MM.1S (cell line): Measurements from ENCODE around the gene RASL11B.

Experiments used
- CTCF ChIP-seq: fragments of 300-600 bp; sonication (generic); IDR thresholded peaks from 2 replicates; pipeline ENCODE4 v1.5.1; 2016; ENCODE audit warnings: antibody characterized with exemption, low read length, mixed read lengths
- EZH2phosphoT487 ChIP-seq: fragments of 300-600 bp; sonication (generic); IDR thresholded peaks from 2 replicates; pipeline ENCODE4 v1.6.1; 2018; ENCODE audit warnings: antibody characterized with exemption, low read length

GRCh38 chr4:52848254-52848653 lies 13.9 kb upstream of the RASL11B start:
- no peak for TF ChIP-seq EZH2phosphoT487
- no peak for TF ChIP-seq CTCF
